Osteocyte (in vitro differentiated cells): ENCODE results near the gene CDH23. TPM values are rescaled to one million over a fixed set of nuclear protein-coding genes. Genes with fewer than 3 reads are reported as not detected.

Experiments used
- DNase-seq: peaks from one replicate; pipeline ENCODE4 v3.0.0; 2021; ENCODE audit warnings: mixed read lengths; ENCODE audit not compliant: unreplicated experiment; ENCODE audit errors: extremely low spot score
- H3K27ac Mint-ChIP-seq: one replicate; pipeline ENCODE4 v1.8.0; 2021; ENCODE audit warnings: mild to moderate bottlenecking, mixed read lengths; ENCODE audit not compliant: unreplicated experiment
- H3K27me3 Mint-ChIP-seq: one replicate; pipeline ENCODE4 v1.8.0; 2021; ENCODE audit warnings: mixed read lengths; ENCODE audit not compliant: unreplicated experiment
- H3K36me3 Mint-ChIP-seq: one replicate; pipeline ENCODE4 v1.8.0; 2021; ENCODE audit warnings: mixed read lengths; ENCODE audit not compliant: unreplicated experiment
- H3K4me1 Mint-ChIP-seq: one replicate; pipeline ENCODE4 v1.8.0; 2021; ENCODE audit warnings: mixed read lengths; ENCODE audit not compliant: unreplicated experiment
- H3K4me3 Mint-ChIP-seq: one replicate; pipeline ENCODE4 v1.8.0; 2021; ENCODE audit warnings: mild to moderate bottlenecking, moderate library complexity, mixed read lengths; ENCODE audit not compliant: unreplicated experiment
- H3K9me3 Mint-ChIP-seq: one replicate; pipeline ENCODE4 v1.8.0; 2021; ENCODE audit warnings: mixed read lengths; ENCODE audit not compliant: unreplicated experiment
- CTCF ChIP-seq: fragments of 200-600 bp; sonication (generic); IDR thresholded peaks from 2 replicates; pipeline ENCODE4 v1.5.0; 2021; ENCODE audit warnings: antibody characterized with exemption, mild to moderate bottlenecking, moderate library complexity
- total RNA-seq: library from RNA; stranded (reverse); gene quantifications from 2 replicates; pipeline ENCODE4 v1.2.1, GENCODE V29; 2021

CDH23 gene
- total RNA-seq, 1 donor from 2014 or later: not detected

- H3K36me3 Mint-ChIP-seq: no peaks in the 10 kb centered on the region
- H3K27ac Mint-ChIP-seq: no peak overlapping the region
- H3K4me3 Mint-ChIP-seq: no peak overlapping the region
- no peak for TF ChIP-seq CTCF
- no peaks in the 10 kb centered on the region for H3K4me1 Mint-ChIP-seq
- no peak for DNase-seq
- H3K27me3 Mint-ChIP-seq: peaks cover 26% of the 10 kb centered on the region
- no peaks in the 10 kb centered on the region for H3K9me3 Mint-ChIP-seq
Measured at GRCh38 chr10:71537125-71537524, 140.4 kb downstream of the CDH23 start.

GRCh38 chr10:71537681-71538080 is 141.0 kb downstream of the CDH23 start:
- peaks cover 26% of the 10 kb centered on the region for H3K27me3 Mint-ChIP-seq
- H3K27ac Mint-ChIP-seq: no peak overlapping the region
- no peaks in the 10 kb centered on the region for H3K36me3 Mint-ChIP-seq
- DNase-seq: no peak
- no peaks in the 10 kb centered on the region for H3K4me1 Mint-ChIP-seq
- H3K4me3 Mint-ChIP-seq: no peak overlapping the region
- H3K9me3 Mint-ChIP-seq: no peaks in the 10 kb centered on the region
- TF ChIP-seq CTCF: no peak

GRCh38 chr10:71538608-71539260 is 142.0 kb downstream of the CDH23 start:
- Mint-ChIP-seq H3K36me3 (no peaks in the 10 kb centered on the region), H3K27me3 (peaks cover 26% of the 10 kb centered on the region), H3K4me3 (no peak overlapping the region), H3K9me3 (no peaks in the 10 kb centered on the region), H3K27ac (no peak overlapping the region), H3K4me1 (no peaks in the 10 kb centered on the region)
- DNase-seq: no peak
- no peak for TF ChIP-seq CTCF

DNA sequence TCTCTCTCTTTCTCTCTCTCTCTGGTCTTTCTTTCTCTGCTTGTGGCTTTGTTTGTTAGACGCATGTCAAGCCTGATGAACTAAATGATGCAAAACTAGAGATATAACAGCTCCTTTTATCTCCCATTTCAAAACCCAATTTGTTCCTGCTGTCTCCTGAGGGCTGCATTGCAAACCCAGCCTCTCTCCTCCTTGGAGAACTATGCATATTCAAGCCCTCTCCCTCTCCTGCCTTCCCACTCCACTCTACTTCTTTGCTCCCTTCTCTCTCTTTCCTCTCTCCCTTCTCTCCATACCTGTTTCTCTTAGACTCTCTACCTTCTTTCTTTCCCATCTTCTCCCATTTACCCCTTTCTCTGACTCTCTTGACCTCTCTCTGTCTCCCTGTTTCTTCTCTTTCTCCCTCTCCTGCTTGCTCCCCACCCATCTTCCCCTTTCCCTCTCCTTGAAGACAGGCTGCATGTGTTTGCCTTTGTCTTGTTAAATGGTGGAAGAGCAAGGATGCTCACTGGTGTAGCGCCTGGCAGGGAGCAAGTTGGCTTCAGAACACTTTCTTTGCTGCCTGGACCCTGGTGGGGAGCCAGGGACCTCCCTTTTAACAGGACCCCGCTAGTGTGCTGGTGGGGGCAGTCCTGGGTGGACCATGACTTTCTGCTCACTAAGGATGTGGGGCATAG is 142.9 kb downstream of the CDH23 start:
- Mint-ChIP-seq H3K9me3 (no peaks in the 10 kb centered on the region), H3K27me3 (peaks cover 26% of the 10 kb centered on the region), H3K4me3 (no peak overlapping the region), H3K4me1 (no peaks in the 10 kb centered on the region), H3K36me3 (no peaks in the 10 kb centered on the region), H3K27ac (no peak overlapping the region)
- DNase-seq: no peak
- no peak for TF ChIP-seq CTCF

DNA sequence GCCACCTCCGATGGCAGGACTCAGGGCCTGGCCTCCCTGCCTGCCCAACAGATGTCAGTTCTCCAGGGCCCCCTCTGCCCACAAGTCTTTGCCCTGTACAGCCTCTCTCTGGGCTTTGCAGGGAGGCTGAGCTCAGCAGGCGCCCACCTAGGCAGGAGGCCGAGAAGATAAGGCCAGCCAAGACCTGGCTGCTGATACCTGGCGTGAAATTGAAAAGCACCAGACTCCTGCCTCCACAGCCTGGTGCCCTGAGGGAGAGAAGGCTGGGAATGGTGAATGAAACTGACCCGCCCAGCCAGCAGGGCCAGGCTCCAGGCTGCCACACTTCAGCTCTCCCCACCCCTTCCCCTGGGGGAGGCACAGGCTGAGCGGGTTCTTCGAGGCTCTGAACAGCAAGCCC is 145.8 kb downstream of the CDH23 start:
- no peak for DNase-seq
- H3K27ac Mint-ChIP-seq: no peak overlapping the region
- H3K4me1 Mint-ChIP-seq: no peaks in the 10 kb centered on the region
- H3K36me3 Mint-ChIP-seq: no peaks in the 10 kb centered on the region
- no peak for TF ChIP-seq CTCF
- peaks cover 30% of the 10 kb centered on the region for H3K27me3 Mint-ChIP-seq
- H3K4me3 Mint-ChIP-seq: no peak overlapping the region
- no peaks in the 10 kb centered on the region for H3K9me3 Mint-ChIP-seq
